C4-2B (cell line): ENCODE results near the gene BBIP1.

ENCODE experiments used
- CTCF ChIP-seq: fragments of 450-650 bp; conservative IDR thresholded peaks from 2 replicates; pipeline ENCODE4 v1.5.1; 2017; ENCODE audit warnings: mild to moderate bottlenecking
- ZFX ChIP-seq: fragments of 450-650 bp; IDR thresholded peaks from 2 replicates; pipeline ENCODE4 v1.6.1; 2017

GRCh38 chr10:110863361-110863760, 55.6 kb downstream of the BBIP1 start:
- TF ChIP-seq CTCF (no peak), ZFX (no peak)
